GM21786 (cell line): Measurements from ENCODE around the gene MRPL45.

Experiments used
- ATAC-seq: cut with Tn5 transposase; IDR thresholded peaks from one replicate; pipeline ENCODE4 v1.9.1; 2021; ENCODE audit not compliant: unreplicated experiment

The MRPL45 gene

GRCh38 chr17:38344420-38344745 is 47.4 kb downstream of the MRPL45 start:
- no peak for ATAC-seq

GRCh38 chr17:38345743-38346142 is 48.8 kb downstream of the MRPL45 start:
- ATAC-seq = no peak

GRCh38 chr17:38349097-38349730 is 52.2 kb downstream of the MRPL45 start:
- ATAC-seq = no peak

- ATAC-seq = no peak
Observed at GRCh38 chr17:38350035-38350434, 53.1 kb downstream of the MRPL45 start.

GRCh38 chr17:38351412-38352222 is 54.6 kb downstream of the MRPL45 start, which contains the start of gene SOCS7:
SOCS7 (plus strand) TSS chr17:38351844; CDS start chr17:38352053, 209 bp downstream.
- ATAC-seq = peak; percentile 89

- peak; percentile 13 for ATAC-seq
Observed at GRCh38 chr17:38352245-38353085, 55.5 kb downstream of the MRPL45 start.

GRCh38 chr17:38353086-38353604 is 56.2 kb downstream of the MRPL45 start:
- no peak for ATAC-seq

GRCh38 chr17:38353668-38354067 is 56.7 kb downstream of the MRPL45 start:
- ATAC-seq = no peak

- ATAC-seq = no peak
Observed at GRCh38 chr17:38354466-38354865, 57.5 kb downstream of the MRPL45 start.

- no peak for ATAC-seq
Observed at GRCh38 chr17:38355251-38355650, 58.3 kb downstream of the MRPL45 start.

GRCh38 chr17:38357486-38358123 is 60.6 kb downstream of the MRPL45 start:
- ATAC-seq = no peak

GRCh38 chr17:38358586-38359513 is 61.9 kb downstream of the MRPL45 start:
- no peak for ATAC-seq

- no peak for ATAC-seq
Observed at GRCh38 chr17:38361694-38362465, 64.9 kb downstream of the MRPL45 start.

GRCh38 chr17:38363016-38363415 is 66.0 kb downstream of the MRPL45 start:
- no peak for ATAC-seq

GRCh38 chr17:38364741-38365140 is 67.8 kb downstream of the MRPL45 start:
- no peak for ATAC-seq

- ATAC-seq = no peak
Observed at GRCh38 chr17:38369124-38369886, 72.3 kb downstream of the MRPL45 start.
